ENCODE data around the gene CYTH2. TPM values are rescaled to one million over a fixed set of nuclear protein-coding genes. Genes with fewer than 3 reads are reported as not detected.

CYTH2 gene
- total and polyA plus RNA-seq, 9 of the 15 experiments (the other 6 are each of a cell fraction or from before 2014, with no cell fraction given), result 1.8 to 45.2 (median 23.8) TPM

DNA sequence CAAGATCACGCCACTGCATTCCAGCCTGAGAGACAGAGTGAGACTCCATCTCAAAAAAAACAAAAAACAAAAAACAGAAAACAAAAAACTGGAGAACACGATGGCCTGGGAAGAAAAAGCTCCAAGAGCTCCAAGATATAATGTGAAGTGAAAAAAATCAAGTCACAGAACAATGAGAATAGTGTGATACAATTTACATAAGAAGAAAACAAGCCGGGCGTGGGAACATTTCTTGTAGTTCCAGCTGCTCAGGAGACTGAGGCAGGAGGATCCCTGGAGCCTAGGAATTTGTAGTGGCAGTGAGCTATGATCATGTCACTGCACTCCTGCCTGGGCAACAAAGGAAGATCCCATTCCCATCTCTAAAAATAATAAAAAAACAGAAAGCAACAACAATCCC, 51.0 kb downstream of the CYTH2 start:
- FAIRE-seq, result no peak
- intact Hi-C loops (cut with micrococcal nuclease), result no loop called here
- ChIA-PET POLR2A (interaction anchor here (0.5 to 1.3 kb wide), 2 partner anchors 14 to 758 kb away, joined by 4 to 6 read pairs; no protein-coding TSS in a partner anchor), CTCF (ENCODE audit: low intra/inter-chr PET ratio) (no interaction called here)
- in situ Hi-C loops (cut with MboI), result no loop called here
- no peak for DNase-seq (ENCODE audit: extremely low read depth in 1 of 4, low spot score in 3 of 4)
- Histone ChIP-seq H3K4me2 (ENCODE audit: insufficient read depth, low read length) (no peak overlapping the region), H2AFZ (ENCODE audit: low read depth, low read length) (no peak overlapping the region), H3K9me3 (replicated peaks; ENCODE audit: control insufficient read depth, insufficient read depth, low read depth, low read length) (0 out of 2 replicates have a peak, but pooled peaks cover 2% of the 10 kb centered on the region), H3K9ac (ENCODE audit: insufficient read depth in 1 of 2, low read depth in 2 of 2, low read length in 2 of 2) (no peak overlapping the region), H3K4me1 (replicated peaks in 1 of 2; ENCODE audit: control insufficient read depth in 2 of 2, insufficient read depth in 2 of 2, low read length in 2 of 2) (peaks cover 0 to 8% of the 10 kb centered on the region in 2 experiments; a peak in 2 of 5 replicates), H3K36me3 (ENCODE audit: control insufficient read depth, insufficient read depth, low read length) (no peaks in the 10 kb centered on the region), H3K9me1 (ENCODE audit: control insufficient read depth, insufficient read depth, low read length) (no peaks in the 10 kb centered on the region), H4K20me1 (replicated peaks; ENCODE audit: control insufficient read depth, insufficient read depth, low read length) (no peaks in the 10 kb centered on the region), H3K27ac (ENCODE audit: extremely low read depth, low read depth, low read length) (no peak overlapping the region), H3K4me3 (no peak overlapping the region), H3K79me2 (ENCODE audit: control insufficient read depth, insufficient read depth, low read length) (no peaks in the 10 kb centered on the region), H3K27me3 (ENCODE audit: control insufficient read depth in 2 of 2, insufficient read depth in 2 of 2, low read length in 2 of 2) (no peaks in the 10 kb centered on the region)
- TF ChIP-seq PCBP1 (IDR thresholded peaks at IDR 0.05; ENCODE audit: low read depth, low read length, poor library complexity, severe bottlenecking), result no peak
- TF ChIP-seq CBX3 (IDR thresholded peaks at IDR 0.05; ENCODE audit: borderline replicate concordance in 1 of 2, low read length in 2 of 2), result no peak
- TF ChIP-seq ETV5 (CRISPR knock-in tag; IDR thresholded peaks at IDR 0.05; ENCODE audit: low read depth), result no peak
- TF ChIP-seq PHB2 (IDR thresholded peaks at IDR 0.05; ENCODE audit: low read depth), result no peak
- no peak for TF ChIP-seq NFXL1 (CRISPR knock-in tag; IDR thresholded peaks at IDR 0.05)
- no peak for TF ChIP-seq TEAD1 (CRISPR knock-in tag; IDR thresholded peaks at IDR 0.05)
- TF ChIP-seq ZNF280A (IDR thresholded peaks at IDR 0.05; ENCODE audit: low read depth, partially characterized antibody), result no peak
- no peak for TF ChIP-seq GTF2F1 (IDR thresholded peaks at IDR 0.05; ENCODE audit: low read depth, low read length)
- TF ChIP-seq, protein P1, sequence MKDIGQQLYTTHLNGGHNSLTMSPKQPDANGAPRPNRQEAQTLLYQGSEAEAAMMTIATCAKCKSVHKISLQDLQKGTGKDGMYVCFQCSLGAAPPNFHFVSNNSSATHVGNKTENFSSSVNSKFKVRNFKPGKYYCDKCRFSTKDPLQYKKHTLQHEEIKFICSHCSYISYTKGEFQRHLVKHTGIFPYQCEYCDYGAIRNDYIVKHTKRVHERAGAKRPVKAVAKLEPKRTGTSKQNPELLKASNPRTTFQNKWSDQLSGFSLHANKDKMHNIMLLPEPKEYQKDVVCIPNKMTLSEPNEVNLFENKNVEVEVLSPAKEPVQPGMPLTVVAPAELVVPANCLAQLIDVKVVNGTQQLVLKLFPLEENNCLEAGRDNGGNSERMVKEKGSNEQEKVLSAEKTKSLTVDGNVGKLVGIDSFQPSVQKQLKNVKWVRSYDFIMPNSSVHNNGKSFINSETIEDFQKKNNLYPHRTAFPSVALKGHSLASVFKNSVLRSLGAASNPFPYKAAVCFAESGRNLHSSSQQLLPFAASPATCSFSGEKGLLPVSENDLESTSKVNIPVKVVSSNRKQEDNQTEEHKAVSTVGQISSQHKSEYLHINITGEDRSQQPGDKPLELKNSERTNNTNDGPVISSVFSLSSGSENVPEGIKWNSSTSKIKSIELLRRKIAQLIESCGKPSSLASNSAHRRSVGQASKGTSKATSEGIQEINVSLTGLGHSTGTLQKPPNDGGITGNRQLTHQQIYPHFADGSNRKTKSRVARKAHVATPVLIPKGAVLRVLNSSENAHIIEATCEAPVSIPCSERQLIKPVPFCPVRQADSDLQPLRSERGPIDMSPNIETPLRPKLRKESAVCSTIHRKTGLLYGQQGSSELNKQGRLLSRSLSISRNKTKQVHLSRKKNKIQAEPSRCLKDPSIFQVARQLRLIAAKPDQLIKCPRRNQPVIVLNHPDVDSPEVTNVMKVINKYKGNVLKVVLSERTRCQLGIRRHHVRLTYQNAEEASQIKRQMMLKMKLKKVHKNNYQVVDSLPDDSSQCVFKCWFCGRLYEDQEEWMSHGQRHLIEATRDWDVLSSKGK (CRISPR knock-in tag; IDR thresholded peaks at IDR 0.05), result no peak
- no peak for TF ChIP-seq HMG20B (CRISPR knock-in tag; IDR thresholded peaks at IDR 0.05)
- TF ChIP-seq NR3C1 (CRISPR knock-in tag; IDR thresholded peaks at IDR 0.05), result no peak
- no peak for TF ChIP-seq ZNF324 (CRISPR knock-in tag; IDR thresholded peaks at IDR 0.05)
- ATAC-seq, result no peak
- no TSS peak for BruUV-seq (replicated peaks)
- WGBS (ENCODE audit: insufficient coverage, low coverage, missing lambda C conversion rate), result 34% methylated on average over 4 of the region's 4 CpGs

Measured in K562 (cell line).